HCT116 (cell line): ENCODE measurements around the gene ARHGEF19.

Experiments used
- CTCF ChIP-seq, 3 experiments: fragments of 200-600 bp in 1 of 3; sonication (generic) in 1 of 3; IDR thresholded peaks in 2 of 3; conservative IDR thresholded peaks in 1 of 3; 2 replicates each; pipeline ENCODE4 v1.5.1; 2012 to 2017; ENCODE audit warnings: low read depth in 2 of 3, low read length in 2 of 3, antibody characterized with exemption in 1 of 3, borderline replicate concordance in 1 of 3, control low read depth in 1 of 3, mild to moderate bottlenecking in 1 of 3, mixed read lengths in 1 of 3, mixed run types in 1 of 3, moderate library complexity in 1 of 3; ENCODE audit not compliant: insufficient read depth in 1 of 3
- ELF1 ChIP-seq: IDR thresholded peaks from 2 replicates; pipeline ENCODE4 v1.6.1; 2012; ENCODE audit warnings: low read depth, borderline replicate concordance
- EZH2 ChIP-seq: fragments of 200-600 bp; sonication (generic); IDR thresholded peaks from 2 replicates; pipeline ENCODE4 v1.6.1; 2017; ENCODE audit warnings: antibody characterized with exemption, mixed run types
- EZH2phosphoT487 ChIP-seq: fragments of 200-600 bp; IDR thresholded peaks from 2 replicates; pipeline ENCODE4 v1.6.1; 2018; ENCODE audit warnings: antibody characterized with exemption, borderline replicate concordance
- JUND ChIP-seq: IDR thresholded peaks from 2 replicates; pipeline ENCODE4 v1.6.1; 2012
- POLR2AphosphoS5 ChIP-seq: IDR thresholded peaks from 2 replicates; pipeline ENCODE4 v1.6.1; 2011; ENCODE audit warnings: mild to moderate bottlenecking, low read depth, low read length, moderate library complexity
- ZNF274 ChIP-seq: fragments of 200-500 bp; sonication (Bioruptor generic); IDR thresholded peaks from 2 replicates; pipeline ENCODE4 v1.6.1; 2014; ENCODE audit warnings: mild to moderate bottlenecking, low read depth, low read length, inconsistent platforms

DNA sequence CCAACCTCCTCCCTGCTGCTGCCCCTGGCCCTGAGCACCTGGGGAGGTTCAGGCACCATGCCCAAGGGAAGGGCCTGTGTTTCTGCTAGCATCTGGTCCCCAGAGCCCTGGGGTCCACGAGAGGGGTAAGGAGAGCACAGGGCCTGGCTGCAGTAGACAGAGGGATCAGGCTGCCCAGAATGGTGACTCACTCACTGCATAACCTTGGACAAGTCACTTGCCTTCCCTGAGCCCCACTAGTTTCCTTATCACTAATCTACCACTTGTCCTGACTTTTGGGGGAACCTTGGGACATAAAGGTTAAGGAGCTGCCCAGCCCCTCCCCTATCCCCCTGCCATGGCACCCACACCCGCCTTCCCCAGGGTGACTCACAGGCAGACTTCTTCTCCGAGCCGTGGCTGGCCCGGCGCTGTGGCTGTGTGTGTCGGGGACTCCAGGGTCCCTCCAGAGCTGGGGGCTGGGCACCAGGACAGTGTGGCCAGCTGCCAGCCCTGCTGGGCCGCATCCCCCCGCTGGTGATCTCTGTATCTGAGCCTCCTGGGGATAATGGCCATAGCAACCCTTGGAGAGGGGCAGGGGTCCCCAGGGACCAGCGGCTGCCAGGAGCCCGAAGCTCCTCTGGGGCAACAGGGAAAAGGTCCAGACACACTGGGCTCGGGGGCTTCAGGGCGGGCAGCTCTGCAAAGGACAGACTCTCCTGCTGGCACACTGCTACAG, 4.0 kb downstream of the ARHGEF19 start:
- no peak for TF ChIP-seq EZH2
- no peak for TF ChIP-seq CTCF (IDR thresholded peaks at IDR 0.05 in 2 of 3, conservative IDR thresholded peaks at IDR 0.05 in 1 of 3; ENCODE audit: borderline replicate concordance in 1 of 3, insufficient read depth in 1 of 3, low read depth in 2 of 3, low read length in 2 of 3)
- TF ChIP-seq JUND = no peak
- no peak for TF ChIP-seq ELF1
- no peak for TF ChIP-seq POLR2AphosphoS5
- no peak for TF ChIP-seq EZH2phosphoT487
- TF ChIP-seq ZNF274 = no peak
